Panc1 (cell line): ENCODE data around the gene DOCK1. TPM values are rescaled to one million over a fixed set of nuclear protein-coding genes. Genes with fewer than 3 reads are reported as not detected.

Experiments
- ATAC-seq: fragments of 200-7000 bp; cut with Tn5 transposase; 2 replicates; pipeline ENCODE4 v1.9.1; 2020; ENCODE audit warnings: mild to moderate bottlenecking, moderate library complexity
- BruUV-seq: library from RNA; stranded (reverse); fragments of 400-500 nt; replicated peaks from 2 replicates; lab custom pipeline; 2021; lab: Mats Ljungman, UMichigan
- CTCF ChIA-PET: fragments of 300-600 bp; sonication (Branson Sonifier 250); formaldehyde crosslinking; loops from one replicate; lab custom pipeline; 2022; ENCODE audit warnings: antibody characterized with exemption; lab: Charles Lee
- POLR2A ChIA-PET: fragments of 300-600 bp; sonication (Branson Sonifier 250); formaldehyde crosslinking; loops from one replicate; lab custom pipeline; 2022; ENCODE audit warnings: antibody characterized with exemption; lab: Charles Lee
- DNase-seq: peaks from one replicate; pipeline ENCODE4 v3.0.0-alpha.2; 2010; ENCODE audit warnings: low read depth, low spot score
- H3K27ac ChIP-seq: 2 replicates; pipeline ENCODE4 v1.5.1; 2011; ENCODE audit warnings: mild to moderate bottlenecking, low read length, inconsistent platforms
- H3K27me3 ChIP-seq: fragments of 200-500 bp; sonication (Bioruptor generic); 2 replicates; pipeline ENCODE4 v1.6.0; 2014; ENCODE audit warnings: low read length, inconsistent platforms; ENCODE audit not compliant: control insufficient read depth, insufficient read depth
- H3K36me3 ChIP-seq: fragments of 200-500 bp; sonication (Bioruptor generic); 2 replicates; pipeline ENCODE4 v1.5.1; 2014; ENCODE audit warnings: inconsistent platforms, mild to moderate bottlenecking, low read length, moderate library complexity; ENCODE audit not compliant: control insufficient read depth, insufficient read depth
- H3K4me1 ChIP-seq: 2 replicates; pipeline ENCODE4 v1.5.1; 2011; ENCODE audit warnings: inconsistent platforms, mild to moderate bottlenecking, low read length, moderate library complexity; ENCODE audit not compliant: control insufficient read depth, insufficient read depth
- H3K4me3 ChIP-seq, 2 experiments: 2 replicates each; pipeline ENCODE4 v1.5.1; 2011 to 2012; ENCODE audit warnings: low read depth in 2 of 2, low read length in 2 of 2, mild to moderate bottlenecking in 2 of 2, inconsistent platforms in 1 of 2, moderate library complexity in 1 of 2
- H3K9me3 ChIP-seq: fragments of 200-500 bp; sonication (Bioruptor generic); 2 replicates; pipeline ENCODE4 v1.5.1; 2014; ENCODE audit warnings: low read depth, mild to moderate bottlenecking, inconsistent platforms, low read length, moderate library complexity; ENCODE audit not compliant: control insufficient read depth, insufficient read depth
- CTCF ChIP-seq: fragments of 450-650 bp; IDR thresholded peaks from 2 replicates; pipeline ENCODE4 v1.5.1; 2017; ENCODE audit warnings: mild to moderate bottlenecking
- POLR2AphosphoS5 ChIP-seq: IDR thresholded peaks from 2 replicates; pipeline ENCODE4 v1.6.1; 2012; ENCODE audit warnings: mild to moderate bottlenecking, low read depth, low read length, moderate library complexity
- SIN3A ChIP-seq: IDR thresholded peaks from 2 replicates; pipeline ENCODE4 v1.6.1; 2012; ENCODE audit warnings: low read depth, mild to moderate bottlenecking, low read length, moderate library complexity, borderline replicate concordance; ENCODE audit not compliant: insufficient read depth
- TCF7L2 ChIP-seq: IDR thresholded peaks from 2 replicates; pipeline ENCODE4 v1.6.1; 2011; ENCODE audit warnings: mild to moderate bottlenecking, low read depth, low read length, inconsistent platforms
- in situ Hi-C: cut with HindIII; loops from 2 replicates; pipeline ENCODE4 v1.10.0; 2016; ENCODE audit warnings: low sequenced_read_pairs, low pct_unique_long_range_greater_than_20kb
- intact Hi-C: fragments of 100-400 bp; cut with micrococcal nuclease; formaldehyde crosslinking; loops from one replicate; pipeline ENCODE4 v1.10.0; 2022; ENCODE audit not compliant: unreplicated experiment
- total RNA-seq: library from RNA; stranded (reverse); gene quantifications from one replicate; pipeline ENCODE4 v1.2.1, GENCODE V29; 2021; ENCODE audit not compliant: unreplicated experiment
- TF ChIP-seq, protein P1 (sequence below), 2 experiments: IDR thresholded peaks; 2 replicates each; pipeline ENCODE4 v1.6.1; 2011 to 2012; ENCODE audit warnings: low read depth in 2 of 2, control low read depth in 1 of 2, low read length in 1 of 2, mild to moderate bottlenecking in 1 of 2, moderate library complexity in 1 of 2; ENCODE audit not compliant: insufficient read depth in 1 of 2

The DOCK1 gene
- total RNA-seq, 1 experiment from 2014 or later: 67.6 TPM

GRCh38 chr10:126893206-126893605 is 12.0 kb upstream of the DOCK1 start:
- POLR2A ChIA-PET: no interaction called here
- BruUV-seq: no TSS peak
- TF ChIP-seq SIN3A: no peak
- no peak for TF ChIP-seq TCF7L2
- TF ChIP-seq, protein P1, sequence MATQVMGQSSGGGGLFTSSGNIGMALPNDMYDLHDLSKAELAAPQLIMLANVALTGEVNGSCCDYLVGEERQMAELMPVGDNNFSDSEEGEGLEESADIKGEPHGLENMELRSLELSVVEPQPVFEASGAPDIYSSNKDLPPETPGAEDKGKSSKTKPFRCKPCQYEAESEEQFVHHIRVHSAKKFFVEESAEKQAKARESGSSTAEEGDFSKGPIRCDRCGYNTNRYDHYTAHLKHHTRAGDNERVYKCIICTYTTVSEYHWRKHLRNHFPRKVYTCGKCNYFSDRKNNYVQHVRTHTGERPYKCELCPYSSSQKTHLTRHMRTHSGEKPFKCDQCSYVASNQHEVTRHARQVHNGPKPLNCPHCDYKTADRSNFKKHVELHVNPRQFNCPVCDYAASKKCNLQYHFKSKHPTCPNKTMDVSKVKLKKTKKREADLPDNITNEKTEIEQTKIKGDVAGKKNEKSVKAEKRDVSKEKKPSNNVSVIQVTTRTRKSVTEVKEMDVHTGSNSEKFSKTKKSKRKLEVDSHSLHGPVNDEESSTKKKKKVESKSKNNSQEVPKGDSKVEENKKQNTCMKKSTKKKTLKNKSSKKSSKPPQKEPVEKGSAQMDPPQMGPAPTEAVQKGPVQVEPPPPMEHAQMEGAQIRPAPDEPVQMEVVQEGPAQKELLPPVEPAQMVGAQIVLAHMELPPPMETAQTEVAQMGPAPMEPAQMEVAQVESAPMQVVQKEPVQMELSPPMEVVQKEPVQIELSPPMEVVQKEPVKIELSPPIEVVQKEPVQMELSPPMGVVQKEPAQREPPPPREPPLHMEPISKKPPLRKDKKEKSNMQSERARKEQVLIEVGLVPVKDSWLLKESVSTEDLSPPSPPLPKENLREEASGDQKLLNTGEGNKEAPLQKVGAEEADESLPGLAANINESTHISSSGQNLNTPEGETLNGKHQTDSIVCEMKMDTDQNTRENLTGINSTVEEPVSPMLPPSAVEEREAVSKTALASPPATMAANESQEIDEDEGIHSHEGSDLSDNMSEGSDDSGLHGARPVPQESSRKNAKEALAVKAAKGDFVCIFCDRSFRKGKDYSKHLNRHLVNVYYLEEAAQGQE (IDR thresholded peaks at IDR 0.05; ENCODE audit: insufficient read depth in 1 of 2, low read depth in 2 of 2, low read length in 1 of 2): no peak
- TF ChIP-seq POLR2AphosphoS5: no peak
- no peak for TF ChIP-seq CTCF

GRCh38 chr10:126893841-126894240 is 11.4 kb upstream of the DOCK1 start:
- Histone ChIP-seq H3K27me3 (no peaks in the 10 kb centered on the region), H3K9me3 (no peaks in the 10 kb centered on the region), H3K27ac (no peak overlapping the region), H3K36me3 (no peaks in the 10 kb centered on the region), H3K4me3 (no peak overlapping the region), H3K4me1 (no peaks in the 10 kb centered on the region)
- TF ChIP-seq SIN3A: no peak
- TF ChIP-seq TCF7L2: no peak
- no peak for TF ChIP-seq POLR2AphosphoS5
- CTCF ChIA-PET: no interaction called here
- POLR2A ChIA-PET: no interaction called here
- ATAC-seq (no peak), DNase-seq (no peak)
- in situ Hi-C loops: no loop called here
- intact Hi-C loops: no loop called here
- BruUV-seq: no TSS peak

More at GRCh38 chr10:126893206-126893605, 12.0 kb upstream of the DOCK1 start:
- Histone ChIP-seq H3K9me3 (no peaks in the 10 kb centered on the region), H3K4me3 (no peak overlapping the region), H3K36me3 (no peaks in the 10 kb centered on the region), H3K27me3 (no peaks in the 10 kb centered on the region), H3K27ac (no peak overlapping the region), H3K4me1 (no peaks in the 10 kb centered on the region)
- in situ Hi-C loops (no loop called here), intact Hi-C loops (no loop called here)
- DNase-seq (no peak), ATAC-seq (no peak)
- CTCF ChIA-PET: no interaction called here

- CTCF ChIA-PET: no interaction called here
- intact Hi-C loops: no loop called here
- H3K4me3 ChIP-seq: no peak overlapping the region
These were observed 9.9 kb upstream of the DOCK1 start for GRCh38 chr10:126895214-126895781.

More at GRCh38 chr10:126895214-126895781, 9.9 kb upstream of the DOCK1 start:
- no TSS peak for BruUV-seq
- ATAC-seq: no peak
- no peak for TF ChIP-seq SIN3A
- no peak for TF ChIP-seq POLR2AphosphoS5
- TF ChIP-seq, protein P1 (IDR thresholded peaks at IDR 0.05; ENCODE audit: insufficient read depth in 1 of 2, low read depth in 2 of 2, low read length in 1 of 2): no peak
- no peak for TF ChIP-seq TCF7L2
- no peak for TF ChIP-seq CTCF
- POLR2A ChIA-PET: no interaction called here
- H3K4me1 ChIP-seq: no peaks in the 10 kb centered on the region
- H3K27ac ChIP-seq: no peak overlapping the region
- no peak for DNase-seq
- in situ Hi-C loops: no loop called here
- no peaks in the 10 kb centered on the region for H3K36me3 ChIP-seq
- no peaks in the 10 kb centered on the region for H3K9me3 ChIP-seq
- no peaks in the 10 kb centered on the region for H3K27me3 ChIP-seq
